Upper lobe of left lung (tissue), 4 donors: ENCODE results near the gene PLIN4.

Experiments
- CTCF ChIP-seq, 6 experiments: fragments of 450-650 bp in 4 of 6; fragments of 200-600 bp in 2 of 6; sonication (generic) in 2 of 6; IDR thresholded peaks; one replicate each; pipeline ENCODE4 v1.5.1; 2016 to 2019; ENCODE audit warnings: antibody characterized with exemption in 6 of 6
- EP300 ChIP-seq, 4 donors: sonication (generic); formaldehyde crosslinking; IDR thresholded peaks; one replicate each; pipeline ENCODE4 v1.5.1; 2017; ENCODE audit warnings: antibody characterized with exemption in 4 of 4, control low read depth in 2 of 4
- POLR2A ChIP-seq, 4 donors: fragments of 450-650 bp; IDR thresholded peaks; one replicate each; pipeline ENCODE4 v1.5.1; 2016 to 2017; ENCODE audit warnings: antibody characterized with exemption in 4 of 4, mild to moderate bottlenecking in 2 of 4

- TF ChIP-seq CTCF (IDR thresholded peaks at IDR 0.05), result no peak
- TF ChIP-seq POLR2A (IDR thresholded peaks at IDR 0.05), result no peak
- TF ChIP-seq EP300 (IDR thresholded peaks at IDR 0.05), result no peak
Observed at GRCh38 chr19:4521170-4521887, 3.0 kb upstream of the PLIN4 start.
